Ascending aorta (tissue), 2 donors: ENCODE measurements around the gene TIGAR. TPM values are rescaled to one million over a fixed set of nuclear protein-coding genes. Genes with fewer than 3 reads are reported as not detected.
A peak's percentile ranks its signal among the peaks of the same experiment; 100 is the strongest.

ENCODE experiments used
- DNase-seq, 2 donors: peaks; one replicate each; pipeline ENCODE4 v3.0.0-alpha.2; 2019; ENCODE audit warnings: low spot score in 2 of 2
- H3K27ac ChIP-seq, 2 donors: fragments of 200-600 bp; sonication (generic); one replicate each; pipeline ENCODE4 v1.5.1; 2016 to 2017; ENCODE audit warnings: mild to moderate bottlenecking in 1 of 2
- H3K27me3 ChIP-seq: fragments of 200-600 bp; sonication (generic); one replicate; pipeline ENCODE4 v1.5.1; 2017
- H3K36me3 ChIP-seq, 2 donors: fragments of 200-600 bp; sonication (generic); one replicate each; pipeline ENCODE4 v1.5.1; 2016
- H3K4me1 ChIP-seq, 2 donors: fragments of 200-600 bp; sonication (generic); one replicate each; pipeline ENCODE4 v1.5.1; 2016 to 2017; ENCODE audit warnings: mild to moderate bottlenecking in 1 of 2
- H3K4me3 ChIP-seq, 2 donors: fragments of 200-600 bp; sonication (generic); one replicate each; pipeline ENCODE4 v1.5.1; 2016 to 2017; ENCODE audit warnings: mild to moderate bottlenecking in 1 of 2
- H3K9me3 ChIP-seq, 2 donors: fragments of 200-600 bp; sonication (generic); one replicate each; pipeline ENCODE4 v1.5.1; 2016
- intact Hi-C: fragments of 100-400 bp; cut with DNase I; formaldehyde crosslinking; loops from one replicate; pipeline ENCODE4 v1.15.1; 2023
- total RNA-seq: library from RNA; depleted of rRNA; stranded (reverse); fragments of >200 nt; gene quantifications from one replicate; pipeline ENCODE4 v1.1.0, GENCODE V29; 2016
- TF ChIP-seq, protein P1 (sequence below), 3 experiments: fragments of 200-600 bp in 2 of 3; fragments of 450-650 bp in 1 of 3; sonication (generic) in 2 of 3; IDR thresholded peaks; one replicate each; pipeline ENCODE4 v1.5.1; 2016 to 2019; ENCODE audit warnings: antibody characterized with exemption in 3 of 3, mild to moderate bottlenecking in 1 of 3, moderate library complexity in 1 of 3

TIGAR gene
- total RNA-seq, 1 donor from 2014 or later: 4.4 TPM

DNA sequence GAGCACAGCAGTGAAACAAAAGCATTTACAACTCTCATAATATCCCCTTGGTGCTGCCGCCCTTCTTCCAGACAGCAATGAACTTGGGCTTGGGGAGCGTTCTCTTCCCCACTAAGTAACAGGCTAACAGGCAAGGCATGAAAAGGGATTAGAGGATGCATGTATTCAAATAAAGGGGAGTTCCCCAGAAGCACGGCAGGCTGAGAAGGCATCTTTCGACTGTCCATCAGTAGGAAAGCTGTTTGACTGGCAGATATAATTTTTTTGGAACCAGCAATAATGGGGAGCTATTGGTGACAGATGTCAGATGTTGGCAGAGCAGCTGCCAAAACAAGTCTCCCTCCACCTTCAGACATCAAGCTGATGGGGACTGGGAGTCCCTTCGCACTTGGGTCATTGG lies 9.2 kb upstream of the TIGAR start:
- no peaks in the 10 kb centered on the region for H3K36me3 ChIP-seq
- intact Hi-C loops: no loop called here
- H3K27ac ChIP-seq: no peak overlapping the region
- peaks cover 0 to 3% of the 10 kb centered on the region in 2 donors for H3K4me1 ChIP-seq
- H3K9me3 ChIP-seq: no peaks in the 10 kb centered on the region
- TF ChIP-seq, protein P1, sequence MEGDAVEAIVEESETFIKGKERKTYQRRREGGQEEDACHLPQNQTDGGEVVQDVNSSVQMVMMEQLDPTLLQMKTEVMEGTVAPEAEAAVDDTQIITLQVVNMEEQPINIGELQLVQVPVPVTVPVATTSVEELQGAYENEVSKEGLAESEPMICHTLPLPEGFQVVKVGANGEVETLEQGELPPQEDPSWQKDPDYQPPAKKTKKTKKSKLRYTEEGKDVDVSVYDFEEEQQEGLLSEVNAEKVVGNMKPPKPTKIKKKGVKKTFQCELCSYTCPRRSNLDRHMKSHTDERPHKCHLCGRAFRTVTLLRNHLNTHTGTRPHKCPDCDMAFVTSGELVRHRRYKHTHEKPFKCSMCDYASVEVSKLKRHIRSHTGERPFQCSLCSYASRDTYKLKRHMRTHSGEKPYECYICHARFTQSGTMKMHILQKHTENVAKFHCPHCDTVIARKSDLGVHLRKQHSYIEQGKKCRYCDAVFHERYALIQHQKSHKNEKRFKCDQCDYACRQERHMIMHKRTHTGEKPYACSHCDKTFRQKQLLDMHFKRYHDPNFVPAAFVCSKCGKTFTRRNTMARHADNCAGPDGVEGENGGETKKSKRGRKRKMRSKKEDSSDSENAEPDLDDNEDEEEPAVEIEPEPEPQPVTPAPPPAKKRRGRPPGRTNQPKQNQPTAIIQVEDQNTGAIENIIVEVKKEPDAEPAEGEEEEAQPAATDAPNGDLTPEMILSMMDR (IDR thresholded peaks at IDR 0.05): no peak
- H3K4me3 ChIP-seq: no peak overlapping the region
- H3K27me3 ChIP-seq: no peaks in the 10 kb centered on the region
- no peak for DNase-seq

GRCh38 chr12:4312251-4312650 lies 8.8 kb upstream of the TIGAR start:
- H3K4me3 ChIP-seq: no peak overlapping the region
- peaks cover 0 to 3% of the 10 kb centered on the region in 2 donors for H3K4me1 ChIP-seq
- H3K9me3 ChIP-seq: no peaks in the 10 kb centered on the region
- H3K36me3 ChIP-seq: no peaks in the 10 kb centered on the region
- no peak for DNase-seq
- intact Hi-C loops: no loop called here
- TF ChIP-seq, protein P1 (IDR thresholded peaks at IDR 0.05): no peak
- no peak overlapping the region for H3K27ac ChIP-seq
- H3K27me3 ChIP-seq: no peaks in the 10 kb centered on the region

GRCh38 chr12:4320497-4320852 lies 538 bp upstream of the TIGAR start:
- Histone ChIP-seq H3K27me3 (no peaks in the 10 kb centered on the region), H3K27ac (peak overlapping the region; percentile 74 to 93), H3K9me3 (no peaks in the 10 kb centered on the region), H3K4me3 (peak overlapping the region; percentile 84 to 88), H3K36me3 (no peaks in the 10 kb centered on the region), H3K4me1 (peaks cover 4% of the 10 kb centered on the region in 2 donors)
- no peak for DNase-seq
- intact Hi-C loops: loop anchor here (2.0 to 5.0 kb wide), 3 partner anchors 52 to 328 kb away; partner anchors contain the start of genes AKAP3, NDUFA9 and RAD51AP1
- TF ChIP-seq, protein P1 (IDR thresholded peaks at IDR 0.05): no peak

DNA sequence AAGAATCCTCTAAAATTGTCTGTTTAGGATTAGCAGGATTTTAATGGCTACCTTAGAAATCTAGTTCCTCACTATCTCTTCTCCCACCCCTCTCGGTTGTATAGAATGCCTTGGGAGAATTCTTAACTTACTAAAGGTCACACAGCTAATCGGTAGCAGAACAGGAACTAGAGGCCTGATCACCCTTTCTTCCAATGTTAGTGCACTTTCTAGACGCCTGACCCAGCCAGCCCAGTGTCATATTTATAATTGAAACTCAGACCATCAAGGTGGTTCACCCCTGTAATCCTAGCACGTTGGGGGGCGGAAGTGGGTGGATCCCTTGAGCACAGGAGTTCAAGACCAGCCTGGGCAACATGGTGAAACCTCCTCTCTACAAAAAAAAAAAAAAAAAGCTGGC lies 1.7 kb downstream of the TIGAR start:
- TF ChIP-seq, protein P1 (IDR thresholded peaks at IDR 0.05): no peak
- Histone ChIP-seq H3K4me3 (peak overlapping the region in 1 of 2 donors; percentile 88), H3K4me1 (peaks cover 4% of the 10 kb centered on the region in 2 donors), H3K36me3 (no peaks in the 10 kb centered on the region), H3K27me3 (no peaks in the 10 kb centered on the region), H3K9me3 (no peaks in the 10 kb centered on the region), H3K27ac (no peak overlapping the region)
- no peak for DNase-seq
- intact Hi-C loops: loop anchor here (5.0 kb wide), 1 partner anchor 215 kb away; the partner anchor contains the start of gene RAD51AP1

DNA sequence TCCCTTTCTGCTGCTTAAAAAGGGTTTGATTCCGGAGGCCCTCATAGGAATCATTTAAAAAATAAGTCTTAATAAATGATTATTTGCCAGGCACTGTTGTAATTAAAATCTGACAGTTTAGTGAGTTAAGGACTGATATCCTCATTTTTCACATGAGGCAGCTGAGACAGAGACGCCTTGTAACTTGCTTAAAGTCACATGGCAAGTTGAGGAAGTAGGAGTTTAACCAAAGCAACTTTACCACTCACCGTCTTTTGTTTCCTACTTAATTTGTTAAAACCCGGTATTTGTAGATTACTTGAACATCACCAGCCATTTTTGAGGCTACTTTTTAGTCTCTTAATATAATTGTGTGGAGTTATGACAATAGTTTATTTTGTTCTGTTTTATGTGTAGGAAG lies 2.4 kb downstream of the TIGAR start:
- Histone ChIP-seq H3K27ac (no peak overlapping the region), H3K4me3 (no peak overlapping the region), H3K9me3 (no peaks in the 10 kb centered on the region), H3K27me3 (no peaks in the 10 kb centered on the region), H3K4me1 (peaks cover 4% of the 10 kb centered on the region in 2 donors), H3K36me3 (no peaks in the 10 kb centered on the region)
- DNase-seq: no peak
- TF ChIP-seq, protein P1 (IDR thresholded peaks at IDR 0.05): no peak
- intact Hi-C loops: loop anchor here (5.0 kb wide), 1 partner anchor 214 kb away; the partner anchor contains the start of gene RAD51AP1

GRCh38 chr12:4324366-4324765 lies 3.4 kb downstream of the TIGAR start:
- H3K9me3 ChIP-seq: no peaks in the 10 kb centered on the region
- H3K27me3 ChIP-seq: no peaks in the 10 kb centered on the region
- H3K4me1 ChIP-seq: peaks cover 4% of the 10 kb centered on the region in 2 donors
- no peak overlapping the region for H3K27ac ChIP-seq
- no peaks in the 10 kb centered on the region for H3K36me3 ChIP-seq
- DNase-seq: no peak
- TF ChIP-seq, protein P1 (IDR thresholded peaks at IDR 0.05): no peak
- intact Hi-C loops: loop anchor here (5.0 kb wide), 1 partner anchor 213 kb away; the partner anchor contains the start of gene RAD51AP1
- H3K4me3 ChIP-seq: no peak overlapping the region
